Measurements from ENCODE around the gene NAPG.
"Not testable (repeated sequence)": the region's sequence is repeated elsewhere in the genome, so short reads cannot be mapped to it uniquely, and the experiment has no call there.

The NAPG gene

DNA sequence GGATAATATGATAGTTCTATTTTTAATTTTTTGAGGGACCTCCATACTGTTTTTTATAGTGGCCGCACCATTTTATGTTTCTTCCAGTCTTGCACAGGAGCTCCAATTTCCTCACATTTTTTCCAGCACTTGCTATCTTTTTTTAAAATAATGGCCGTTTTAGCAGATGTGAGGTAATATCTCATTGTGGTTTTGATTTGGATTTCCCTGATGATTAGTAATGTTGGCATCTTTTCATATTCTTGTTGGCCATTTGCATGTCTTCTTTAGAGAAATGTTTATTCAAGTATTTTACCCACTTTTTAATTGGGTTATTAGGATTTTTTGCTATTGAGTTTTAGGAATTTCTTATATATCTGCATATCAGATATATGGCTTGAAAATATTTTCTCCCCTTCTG is 29.9 kb upstream of the NAPG start:
- TF ChIP-seq CTCF (conservative IDR thresholded peaks at IDR 0.05; ENCODE audit: low read length), result no peak

GRCh38 chr18:10497206-10497749 is 28.5 kb upstream of the NAPG start:
- TF ChIP-seq CTCF (conservative IDR thresholded peaks at IDR 0.05; ENCODE audit: low read length), result no peak
- no peak overlapping the region for H3K4me3 ChIP-seq (ENCODE audit: low read length)
- peak; percentile 80 for DNase-seq (ENCODE audit: low read depth)

More for the DNA sequence above, 29.9 kb upstream of the NAPG start:
- H3K4me3 ChIP-seq (ENCODE audit: low read length), result no peak overlapping the region
- DNase-seq (ENCODE audit: low read depth), result peak; percentile 25

- no peak overlapping the region for H3K4me3 ChIP-seq (ENCODE audit: low read length)
- DNase-seq (ENCODE audit: low read depth), result no peak
- TF ChIP-seq CTCF (conservative IDR thresholded peaks at IDR 0.05; ENCODE audit: low read length), result no peak
These were observed 26.6 kb upstream of the NAPG start for GRCh38 chr18:10499230-10499629.

GRCh38 chr18:10500038-10500437 is 25.8 kb upstream of the NAPG start:
- no peak overlapping the region for H3K4me3 ChIP-seq (ENCODE audit: low read length)
- DNase-seq (ENCODE audit: low read depth), result no peak
- no peak for TF ChIP-seq CTCF (conservative IDR thresholded peaks at IDR 0.05; ENCODE audit: low read length)

DNA sequence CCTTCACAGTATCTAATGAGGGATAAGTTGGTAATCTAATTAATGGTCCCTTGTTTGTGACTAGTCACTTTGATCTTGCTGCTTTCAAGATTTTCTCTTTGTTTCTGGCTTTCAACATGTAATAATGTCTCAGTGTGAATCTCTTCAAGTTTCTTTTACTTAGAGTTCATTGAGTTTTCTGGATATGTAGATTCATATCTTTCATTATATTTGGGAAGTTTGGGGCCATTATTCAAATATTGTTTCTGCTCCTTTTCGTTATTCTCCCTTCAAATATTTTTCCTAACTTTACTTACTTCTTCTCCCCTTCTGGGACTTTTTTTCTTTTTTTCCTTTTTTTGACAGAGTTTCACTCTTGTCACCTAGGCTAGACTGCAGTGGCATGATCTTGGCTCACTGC is 21.1 kb upstream of the NAPG start:
- no peak overlapping the region for H3K4me3 ChIP-seq (ENCODE audit: low read length)
- DNase-seq (ENCODE audit: low read depth), result no peak
- no peak for TF ChIP-seq CTCF (conservative IDR thresholded peaks at IDR 0.05; ENCODE audit: low read length)

DNA sequence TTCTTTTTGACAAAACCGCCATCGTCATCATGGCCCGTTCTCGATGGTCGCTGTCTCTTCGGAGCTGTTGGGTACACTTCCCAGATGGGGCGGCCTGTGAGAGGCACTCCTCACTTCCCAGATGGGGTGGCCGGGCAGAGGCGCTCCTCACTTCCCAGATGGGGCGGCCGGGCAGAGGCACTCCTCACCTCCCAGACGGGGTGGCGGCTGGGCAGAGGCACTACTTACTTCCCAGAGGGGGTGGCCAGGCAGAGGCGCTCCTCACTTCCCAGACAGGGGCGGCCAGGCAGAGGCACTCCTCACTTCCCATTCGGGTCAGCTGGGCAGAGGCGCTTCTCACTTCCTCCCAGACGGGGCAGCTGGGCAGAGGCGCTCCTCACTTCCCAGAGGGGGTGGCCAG is 19.9 kb upstream of the NAPG start:
- DNase-seq (ENCODE audit: low read depth); H3K4me3 ChIP-seq (ENCODE audit: low read length): not testable (repeated sequence)

GRCh38 chr18:10508591-10508990 is 17.2 kb upstream of the NAPG start:
- H3K4me3 ChIP-seq (ENCODE audit: low read length), result no peak overlapping the region
- peak; percentile 28 for DNase-seq (ENCODE audit: low read depth)
- no peak for TF ChIP-seq CTCF (conservative IDR thresholded peaks at IDR 0.05; ENCODE audit: low read length)

GRCh38 chr18:10511236-10511635 is 14.6 kb upstream of the NAPG start:
- DNase-seq (ENCODE audit: low read depth), result peak; percentile 16
- no peak overlapping the region for H3K4me3 ChIP-seq (ENCODE audit: low read length)
- no peak for TF ChIP-seq CTCF (conservative IDR thresholded peaks at IDR 0.05; ENCODE audit: low read length)
